ENCODE results near the gene CAPN8. TPM values are rescaled to one million over a fixed set of nuclear protein-coding genes. Genes with fewer than 3 reads are reported as not detected.

CAPN8 gene
- total RNA-seq, 1 donor from 2014 or later = 0.63 TPM

- peaks cover 68% of the 10 kb centered on the region for H3K27me3 Mint-ChIP-seq (ENCODE audit: low read depth)
- H3K9me3 Mint-ChIP-seq = peaks cover 16% of the 10 kb centered on the region
- no peaks in the 10 kb centered on the region for H3K36me3 Mint-ChIP-seq
- no peak overlapping the region for H3K27ac Mint-ChIP-seq
- no peak for TF ChIP-seq CTCF (IDR thresholded peaks at IDR 0.05; ENCODE audit: unreplicated experiment)
- no peak overlapping the region for H3K4me3 Mint-ChIP-seq
- no peak for DNase-seq (ENCODE audit: low spot score in 2 of 2, unreplicated experiment in 2 of 2)
- no peaks in the 10 kb centered on the region for H3K4me1 Mint-ChIP-seq
Observed at GRCh38 chr1:223513309-223513708, 152.2 kb downstream of the CAPN8 start.

GRCh38 chr1:223512057-223512456, 153.4 kb downstream of the CAPN8 start:
- Mint-ChIP-seq H3K36me3 (no peaks in the 10 kb centered on the region), H3K27me3 (ENCODE audit: low read depth) (peaks cover 64% of the 10 kb centered on the region), H3K9me3 (peaks cover 9% of the 10 kb centered on the region), H3K4me1 (no peaks in the 10 kb centered on the region), H3K4me3 (no peak overlapping the region), H3K27ac (no peak overlapping the region)
- TF ChIP-seq CTCF (IDR thresholded peaks at IDR 0.05; ENCODE audit: unreplicated experiment) = no peak
- no peak for DNase-seq (ENCODE audit: low spot score in 2 of 2, unreplicated experiment in 2 of 2)

- H3K9me3 Mint-ChIP-seq = peaks cover 9% of the 10 kb centered on the region
- H3K4me3 Mint-ChIP-seq = no peak overlapping the region
- no peak for TF ChIP-seq CTCF (IDR thresholded peaks at IDR 0.05; ENCODE audit: unreplicated experiment)
- no peak for DNase-seq (ENCODE audit: low spot score in 2 of 2, unreplicated experiment in 2 of 2)
- H3K27ac Mint-ChIP-seq = no peak overlapping the region
- peaks cover 43% of the 10 kb centered on the region for H3K27me3 Mint-ChIP-seq (ENCODE audit: low read depth)
- H3K4me1 Mint-ChIP-seq = peaks cover 4% of the 10 kb centered on the region
- H3K36me3 Mint-ChIP-seq = no peaks in the 10 kb centered on the region
Observed at GRCh38 chr1:223508796-223509195, 156.7 kb downstream of the CAPN8 start.

- Mint-ChIP-seq H3K36me3 (no peaks in the 10 kb centered on the region), H3K9me3 (no peaks in the 10 kb centered on the region), H3K4me3 (no peak overlapping the region), H3K27ac (no peak overlapping the region), H3K27me3 (ENCODE audit: low read depth) (peaks cover 30% of the 10 kb centered on the region), H3K4me1 (peaks cover 20% of the 10 kb centered on the region)
- no peak for TF ChIP-seq CTCF (IDR thresholded peaks at IDR 0.05; ENCODE audit: unreplicated experiment)
- no peak for DNase-seq (ENCODE audit: low spot score in 2 of 2, unreplicated experiment in 2 of 2)
Observed at GRCh38 chr1:223504741-223505140, 160.8 kb downstream of the CAPN8 start.

- no peak for TF ChIP-seq CTCF (IDR thresholded peaks at IDR 0.05; ENCODE audit: unreplicated experiment)
- H3K4me3 Mint-ChIP-seq = no peak overlapping the region
Observed at GRCh38 chr1:223503348-223503747, 162.2 kb downstream of the CAPN8 start.

More at GRCh38 chr1:223503348-223503747, 162.2 kb downstream of the CAPN8 start:
- Mint-ChIP-seq H3K9me3 (no peaks in the 10 kb centered on the region), H3K4me1 (peaks cover 23% of the 10 kb centered on the region), H3K27ac (no peak overlapping the region), H3K27me3 (ENCODE audit: low read depth) (peaks cover 21% of the 10 kb centered on the region), H3K36me3 (no peaks in the 10 kb centered on the region)
- no peak for DNase-seq (ENCODE audit: low spot score in 2 of 2, unreplicated experiment in 2 of 2)
